Right ventricle myocardium inferior (tissue), 1 donor: Measurements from ENCODE around the gene SPEF1. TPM values are rescaled to one million over a fixed set of nuclear protein-coding genes. Genes with fewer than 3 reads are reported as not detected.
A peak's percentile ranks its signal among the peaks of the same experiment; 100 is the strongest.

ENCODE experiments used
- ATAC-seq: fragments of 200-7000 bp; cut with Tn5 transposase; one replicate; pipeline ENCODE4 v1.9.1; 2020; ENCODE audit warnings: mild to moderate bottlenecking, moderate library complexity
- DNase-seq: peaks from one replicate; pipeline ENCODE4 v3.0.0; 2021; ENCODE audit errors: missing footprints
- intact Hi-C: fragments of 100-400 bp; cut with DNase I; formaldehyde crosslinking; loops from one replicate; pipeline ENCODE4 v1.11.0; 2022
- total RNA-seq: library from RNA; stranded (reverse); fragmentation: NEBNext Ultra II Directional; extraction: Animal tissue kit (Norgen Biotek cat#: 25700); gene quantifications from one replicate; pipeline ENCODE4 v1.2.1, GENCODE V29; 2021
- donor health status: DM: no; HTN: yes; CAD: no; lungs with severe emphysema.

Gene SPEF1
- total RNA-seq, 1 donor from 2014 or later = 0.14 TPM

GRCh38 chr20:3778976-3779375, 2.3 kb downstream of the SPEF1 start:
- intact Hi-C loops = no loop called here
- no peak for DNase-seq
- ATAC-seq = no peak

GRCh38 chr20:3777716-3778629, 3.3 kb downstream of the SPEF1 start:
- ATAC-seq (peak; percentile 73), DNase-seq (peak; percentile 88)
- intact Hi-C loops = no loop called here

- intact Hi-C loops = no loop called here
- DNase-seq = no peak
- ATAC-seq = no peak
Measured at GRCh38 chr20:3777381-3777715, 3.9 kb downstream of the SPEF1 start.

GRCh38 chr20:3775457-3776108, 5.7 kb downstream of the SPEF1 start:
- intact Hi-C loops = no loop called here
- ATAC-seq (no peak), DNase-seq (no peak)

GRCh38 chr20:3771552-3772058, 9.6 kb downstream of the SPEF1 start:
- no peak for ATAC-seq
- intact Hi-C loops = no loop called here
- DNase-seq = no peak

- DNase-seq = peak; percentile 89
- intact Hi-C loops = loop anchor here (2.0 to 5.0 kb wide), 2 partner anchors 52 to 91 kb away; no protein-coding TSS in a partner anchor
- peak; percentile 56 for ATAC-seq
Measured at GRCh38 chr20:3768342-3769130, 12.7 kb downstream of the SPEF1 start.

- ATAC-seq = peak; percentile 96
- intact Hi-C loops = loop anchor here (2.0 to 5.0 kb wide), 2 partner anchors 51 to 90 kb away; no protein-coding TSS in a partner anchor
- peak; percentile 100 for DNase-seq
Measured at GRCh38 chr20:3767427-3768341, 13.6 kb downstream of the SPEF1 start, which contains the start of gene ADISSP. Gene ADISSP, minus strand, starts transcription at chr20:3767753. Its CDS starts 7,653 bp downstream, at chr20:3760100.

- DNase-seq (peak; percentile 59), ATAC-seq (no peak)
- intact Hi-C loops = loop anchor here (5.0 kb wide), 1 partner anchor 90 kb away; no protein-coding TSS in a partner anchor
Measured at GRCh38 chr20:3767110-3767426, 14.2 kb downstream of the SPEF1 start.

- intact Hi-C loops = loop anchor here (5.0 kb wide), 1 partner anchor 89 kb away; no protein-coding TSS in a partner anchor
- DNase-seq (peak; percentile 55), ATAC-seq (no peak)
Measured at GRCh38 chr20:3766422-3767109, 14.7 kb downstream of the SPEF1 start.

- DNase-seq = peak; percentile 61
- no peak for ATAC-seq
- intact Hi-C loops = loop anchor here (5.0 kb wide), 1 partner anchor 88 kb away; no protein-coding TSS in a partner anchor
Measured at GRCh38 chr20:3765171-3765882, 15.9 kb downstream of the SPEF1 start.

- DNase-seq (peak; percentile 1), ATAC-seq (no peak)
- intact Hi-C loops = loop anchor here (5.0 kb wide), 1 partner anchor 87 kb away; no protein-coding TSS in a partner anchor
Measured at GRCh38 chr20:3764659-3765058, 16.6 kb downstream of the SPEF1 start.

- ATAC-seq (no peak), DNase-seq (peak; percentile 69)
- intact Hi-C loops = no loop called here
Measured at GRCh38 chr20:3763671-3764601, 17.3 kb downstream of the SPEF1 start.

- intact Hi-C loops = no loop called here
- no peak for ATAC-seq
Measured at GRCh38 chr20:3760655-3761348, 20.4 kb downstream of the SPEF1 start.

GRCh38 chr20:3759884-3760283, 21.4 kb downstream of the SPEF1 start:
- ATAC-seq = no peak
- intact Hi-C loops = loop anchor here (5.0 kb wide), 1 partner anchor 463 kb away; no protein-coding TSS in a partner anchor
- DNase-seq = no peak

More at GRCh38 chr20:3760655-3761348, 20.4 kb downstream of the SPEF1 start:
- DNase-seq = no peak

- no peak for DNase-seq
- intact Hi-C loops = loop anchor here (5.0 kb wide), 1 partner anchor 462 kb away; no protein-coding TSS in a partner anchor
Measured at GRCh38 chr20:3759316-3759823, 21.9 kb downstream of the SPEF1 start.

More at GRCh38 chr20:3759316-3759823, 21.9 kb downstream of the SPEF1 start:
- ATAC-seq = peak; percentile 17
